GM12891 (cell line): Measurements from ENCODE around the gene ERFL.

ENCODE experiments used
- DNase-seq: peaks from one replicate; pipeline ENCODE4 v3.0.0; 2011; ENCODE audit warnings: low spot score; ENCODE audit not compliant: insufficient read length
- FAIRE-seq: peaks from 2 replicates; lab custom pipeline; 2011; peaks lifted over from hg19 to GRCh38; lab: Jason Lieb, UNC
- PAX5 ChIP-seq: IDR thresholded peaks from 2 replicates; pipeline ENCODE4 v1.6.1; 2011; ENCODE audit warnings: low read length, moderate library complexity, mild to moderate bottlenecking; ENCODE audit not compliant: insufficient read depth, severe bottlenecking
- POLR2A ChIP-seq: IDR thresholded peaks from 2 replicates; pipeline ENCODE4 v1.6.1; 2011; ENCODE audit warnings: low read depth, low read length, control low read depth
- POLR2AphosphoS5 ChIP-seq: IDR thresholded peaks from 2 replicates; pipeline ENCODE4 v1.6.1; 2011; ENCODE audit warnings: low read depth, low read length, control low read depth
- POU2F2 ChIP-seq: IDR thresholded peaks from 2 replicates; pipeline ENCODE4 v1.6.1; 2011; ENCODE audit warnings: low read depth, mild to moderate bottlenecking, control low read depth, low read length, moderate library complexity
- SPI1 ChIP-seq: IDR thresholded peaks from 2 replicates; pipeline ENCODE4 v1.6.1; 2011; ENCODE audit warnings: low read depth, low read length, control low read depth
- TAF1 ChIP-seq: IDR thresholded peaks from 2 replicates; pipeline ENCODE4 v1.6.1; 2011; ENCODE audit warnings: low read depth, low read length, control low read depth

ERFL gene

DNA sequence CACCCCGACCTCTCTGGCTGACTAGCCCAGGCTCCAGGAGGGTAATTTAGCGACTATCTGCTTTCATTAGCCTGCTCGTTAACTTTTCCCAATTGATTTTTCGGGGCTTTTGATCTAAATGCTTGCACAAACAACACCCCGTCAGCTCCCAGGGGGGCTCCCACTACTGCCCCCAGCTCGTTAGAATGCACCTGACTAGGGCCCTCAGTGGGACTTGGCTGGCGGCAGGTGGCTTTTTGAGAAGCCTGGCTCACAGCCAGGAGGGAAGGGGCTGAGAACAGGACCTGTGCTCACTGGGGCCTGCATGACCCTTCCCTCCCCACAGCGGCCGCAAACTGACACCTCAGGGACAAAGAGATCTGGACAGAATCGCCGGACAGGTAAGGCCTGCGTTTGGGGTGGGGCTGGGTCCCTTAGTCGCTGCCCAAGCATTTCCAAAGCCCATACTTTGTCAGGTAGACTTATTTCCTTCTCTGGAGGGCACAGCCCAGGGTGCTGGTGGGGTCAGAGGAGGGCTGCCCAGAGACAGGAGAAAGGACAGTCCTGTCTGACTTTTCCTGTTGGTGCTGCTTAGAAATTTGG is 58.8 kb downstream of the ERFL start:
- TF ChIP-seq POU2F2 (no peak), POLR2AphosphoS5 (no peak), POLR2A (0 out of 2 replicates have a peak, but pooled peaks have one; percentile 47)
- FAIRE-seq (no peak), DNase-seq (no peak)

DNA sequence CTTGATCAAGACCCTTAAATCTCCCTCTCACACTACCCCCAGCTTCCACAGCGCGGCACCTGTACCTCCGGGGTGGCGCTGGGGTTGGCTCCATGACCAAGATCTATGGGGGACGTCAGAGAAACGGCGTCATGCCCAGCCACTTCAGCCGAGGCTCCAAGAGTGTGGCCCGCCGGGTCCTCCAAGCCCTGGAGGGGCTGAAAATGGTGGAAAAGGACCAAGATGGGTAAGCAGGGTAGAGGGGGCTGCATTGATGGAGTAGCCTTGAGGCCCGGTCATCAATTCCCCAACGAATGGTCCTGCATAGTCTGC is 59.3 kb downstream of the ERFL start:
- no peak for TF ChIP-seq TAF1
- TF ChIP-seq POLR2AphosphoS5, result 0 out of 2 replicates have a peak, but pooled peaks have one; percentile 11
- FAIRE-seq, result no peak
- no peak for DNase-seq

GRCh38 chr19:41868120-41868988 is 59.9 kb downstream of the ERFL start:
- DNase-seq (no peak), FAIRE-seq (no peak)
- TF ChIP-seq POLR2A (no peak; the same call in 1 of the 2 replicates), PAX5 (no peak), POU2F2 (no peak; the same call in 1 of the 2 replicates), TAF1 (no peak), POLR2AphosphoS5 (peak; percentile 59), SPI1 (no peak)

GRCh38 chr19:41866284-41866683 is 62.0 kb downstream of the ERFL start:
- no peak for DNase-seq
- TF ChIP-seq TAF1, result no peak
- no peak for TF ChIP-seq PAX5
- TF ChIP-seq POLR2A, result peak; percentile 58
- TF ChIP-seq POLR2AphosphoS5, result peak; percentile 84
- no peak for FAIRE-seq

DNA sequence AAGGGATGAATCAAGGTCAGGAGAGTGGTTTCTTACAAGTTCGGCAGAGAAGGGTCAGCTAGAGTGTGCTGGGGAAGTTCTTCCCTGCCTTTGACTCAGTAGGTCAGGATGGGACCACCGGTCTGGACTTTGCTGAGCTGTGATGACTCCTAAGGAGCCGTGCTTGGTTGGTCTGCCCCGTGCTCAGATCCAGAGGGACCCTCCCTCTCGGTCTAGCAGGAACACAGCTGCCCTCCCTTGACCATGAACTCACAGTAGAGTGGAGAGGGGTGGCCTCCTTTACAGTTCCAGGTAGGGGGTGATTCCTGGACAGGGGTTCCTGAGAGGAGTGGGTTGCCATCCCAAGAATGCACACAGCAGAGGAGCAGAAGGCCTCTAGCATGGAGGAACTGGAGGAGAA is 63.9 kb downstream of the ERFL start:
- FAIRE-seq, result no peak
- TF ChIP-seq POLR2A (peak; percentile 70; the same call in 1 of the 2 replicates), TAF1 (no peak), SPI1 (no peak), POU2F2 (peak; percentile 46; the same call in 1 of the 2 replicates), PAX5 (no peak), POLR2AphosphoS5 (peak; percentile 61)
- no peak for DNase-seq

GRCh38 chr19:41863209-41863931 is 64.9 kb downstream of the ERFL start:
- TF ChIP-seq POLR2A (no peak; the same call in 1 of the 2 replicates), SPI1 (no peak), POU2F2 (no peak), TAF1 (no peak), PAX5 (no peak), POLR2AphosphoS5 (no peak)
- FAIRE-seq (no peak), DNase-seq (no peak)

DNA sequence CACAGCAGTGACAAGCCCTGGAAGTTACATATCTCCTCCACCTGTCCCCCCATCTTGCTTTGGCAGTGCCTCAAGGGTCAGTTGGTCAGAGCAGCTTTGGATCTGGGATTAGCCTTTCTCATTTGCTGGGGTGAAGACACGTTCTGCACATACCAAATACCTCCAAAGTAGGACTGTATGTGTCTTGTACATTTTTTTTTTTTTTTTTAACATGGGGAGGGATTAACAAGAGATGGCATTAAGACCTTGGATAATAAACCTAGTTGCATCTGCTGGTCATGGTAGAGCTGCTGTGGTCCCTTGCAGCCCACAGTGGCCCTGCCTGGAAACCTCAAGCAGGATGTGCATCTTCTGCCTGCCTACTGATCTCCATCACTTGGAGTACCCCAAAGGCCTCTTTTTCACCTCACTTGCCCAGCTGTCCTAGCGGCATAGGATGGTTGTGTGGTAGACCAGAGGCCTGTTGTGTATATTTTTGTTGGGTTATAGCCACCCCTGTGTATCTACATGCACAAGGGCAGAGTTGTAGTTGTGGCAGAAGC is 65.7 kb downstream of the ERFL start:
- FAIRE-seq (no peak), DNase-seq (no peak)
- no peak for TF ChIP-seq SPI1
- no peak for TF ChIP-seq POLR2AphosphoS5
- no peak for TF ChIP-seq POU2F2
- no peak for TF ChIP-seq TAF1
- TF ChIP-seq POLR2A, result no peak
- no peak for TF ChIP-seq PAX5

GRCh38 chr19:41861846-41862245 is 66.4 kb downstream of the ERFL start:
- DNase-seq (no peak), FAIRE-seq (no peak)
- TF ChIP-seq SPI1 (no peak), POLR2A (no peak; the same call in 1 of the 2 replicates), TAF1 (no peak), POU2F2 (no peak), PAX5 (no peak), POLR2AphosphoS5 (no peak)

DNA sequence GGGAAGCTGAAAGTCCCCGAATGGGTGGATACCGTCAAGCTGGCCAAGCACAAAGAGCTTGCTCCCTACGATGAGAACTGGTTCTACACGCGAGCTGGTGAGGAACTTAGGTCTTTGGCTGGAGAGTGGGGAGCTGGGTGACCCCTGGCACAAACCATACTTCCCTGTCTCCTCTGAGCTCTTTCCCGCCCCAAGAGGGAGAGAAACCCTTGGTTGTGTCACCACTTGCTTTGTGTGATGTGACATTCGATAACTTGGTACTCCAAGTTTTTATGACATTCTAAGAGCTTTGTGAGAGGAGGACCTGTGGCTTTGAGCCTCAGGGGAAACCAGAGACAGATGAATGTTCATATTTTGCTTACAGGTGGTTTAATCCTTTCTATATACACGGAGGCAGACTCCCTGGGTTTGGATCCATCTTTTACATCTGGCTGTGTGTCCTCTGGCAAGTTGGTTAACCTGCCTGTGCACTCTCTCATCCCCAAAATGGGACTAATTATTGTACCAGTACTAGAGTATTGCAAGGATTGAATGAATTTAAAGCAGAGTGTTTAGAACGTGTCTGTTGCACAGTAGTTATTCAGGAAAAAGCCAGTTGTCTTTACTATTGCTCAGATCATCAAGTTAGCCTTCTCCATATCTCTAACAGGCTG is 67.0 kb downstream of the ERFL start:
- DNase-seq (no peak), FAIRE-seq (peak; percentile 50)
- TF ChIP-seq POU2F2 (no peak), SPI1 (no peak), POLR2A (no peak; the same call in 1 of the 2 replicates), PAX5 (no peak), TAF1 (no peak; the same call in 1 of the 2 replicates), POLR2AphosphoS5 (no peak)
